ENCODE measurements around the gene BAG2. TPM values are rescaled to one million over a fixed set of nuclear protein-coding genes. Genes with fewer than 3 reads are reported as not detected.

The BAG2 gene
- total and polyA plus RNA-seq, 2 of the 4 experiments (the other 2 are of a cell fraction) = 8.1 to 10.0 TPM

GRCh38 chr6:57217270-57217669, 45.1 kb downstream of the BAG2 start:
- H2BK15ac ChIP-seq (ENCODE audit: low read depth, low read length) = no peak overlapping the region
- no peak for TF ChIP-seq MAZ (IDR thresholded peaks at IDR 0.05; ENCODE audit: borderline replicate concordance, low read depth, low read length)
- no peak for TF ChIP-seq CEBPB (IDR thresholded peaks at IDR 0.05; ENCODE audit: low read depth, low read length)
- TF ChIP-seq, protein P1, sequence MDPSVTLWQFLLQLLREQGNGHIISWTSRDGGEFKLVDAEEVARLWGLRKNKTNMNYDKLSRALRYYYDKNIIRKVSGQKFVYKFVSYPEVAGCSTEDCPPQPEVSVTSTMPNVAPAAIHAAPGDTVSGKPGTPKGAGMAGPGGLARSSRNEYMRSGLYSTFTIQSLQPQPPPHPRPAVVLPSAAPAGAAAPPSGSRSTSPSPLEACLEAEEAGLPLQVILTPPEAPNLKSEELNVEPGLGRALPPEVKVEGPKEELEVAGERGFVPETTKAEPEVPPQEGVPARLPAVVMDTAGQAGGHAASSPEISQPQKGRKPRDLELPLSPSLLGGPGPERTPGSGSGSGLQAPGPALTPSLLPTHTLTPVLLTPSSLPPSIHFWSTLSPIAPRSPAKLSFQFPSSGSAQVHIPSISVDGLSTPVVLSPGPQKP (IDR thresholded peaks at IDR 0.05; ENCODE audit: borderline replicate concordance, low read depth, low read length) = no peak
- no peak for TF ChIP-seq CHD1 (IDR thresholded peaks at IDR 0.05; ENCODE audit: low read depth, low read length)
- TF ChIP-seq RAD21 (IDR thresholded peaks at IDR 0.05; ENCODE audit: low read length) = no peak
- no peak for TF ChIP-seq USF2 (IDR thresholded peaks at IDR 0.05; ENCODE audit: low read depth, low read length)
- no peak for TF ChIP-seq NFE2L2 (IDR thresholded peaks at IDR 0.05; ENCODE audit: low read depth, low read length)
- no peak for TF ChIP-seq BHLHE40 (IDR thresholded peaks at IDR 0.05; ENCODE audit: low read depth, low read length)
- TF ChIP-seq MXI1 (IDR thresholded peaks at IDR 0.05; ENCODE audit: borderline replicate concordance, low read depth, low read length) = no peak
- TF ChIP-seq SMC3 (IDR thresholded peaks at IDR 0.05; ENCODE audit: low read depth, low read length) = no peak
- no peak for TF ChIP-seq RCOR1 (IDR thresholded peaks at IDR 0.05; ENCODE audit: insufficient replicate concordance, low read length)
- no peak for TF ChIP-seq MAFK (IDR thresholded peaks at IDR 0.05; ENCODE audit: low read depth, low read length)
- TF ChIP-seq CTCF (conservative IDR thresholded peaks at IDR 0.05; ENCODE audit: low read depth, low read length) = no peak
- no peak for TF ChIP-seq FOS (IDR thresholded peaks at IDR 0.05; ENCODE audit: low read depth, low read length)
- no peak for TF ChIP-seq POLR2A (IDR thresholded peaks at IDR 0.05; ENCODE audit: low read depth, low read length)
- no peak for TF ChIP-seq RFX5 (IDR thresholded peaks at IDR 0.05; ENCODE audit: low read depth, low read length)
- H3K9me3 ChIP-seq (ENCODE audit: control insufficient read depth, insufficient read depth, low read length) = 0 out of 2 replicates have a peak, but pooled peaks cover 1% of the 10 kb centered on the region
- peaks cover 37% of the 10 kb centered on the region for H4K20me1 ChIP-seq (ENCODE audit: insufficient read depth, low read length)
- H3K27ac ChIP-seq (ENCODE audit: insufficient read depth, low read length) = no peak overlapping the region
- H3K23ac ChIP-seq (ENCODE audit: low read depth, low read length) = no peak overlapping the region
- intact Hi-C loops (cut with micrococcal nuclease) (no loop called here), dilution Hi-C loops (cut with HindIII; ENCODE audit: low sequenced_read_pairs, unreplicated experiment) (no loop called here), in situ Hi-C loops (cut with MboI; ENCODE audit: low sequenced_read_pairs) (no loop called here)
- H2AK5ac ChIP-seq (ENCODE audit: low read depth, low read length) = no peak overlapping the region
- no peak overlapping the region for H4K5ac ChIP-seq (ENCODE audit: low read depth, low read length)
- peaks cover 3% of the 10 kb centered on the region for H3K36me3 ChIP-seq (ENCODE audit: control insufficient read depth, insufficient read depth, low read length)
- no peak overlapping the region for H4K8ac ChIP-seq (ENCODE audit: low read depth in 2 of 2, low read length in 2 of 2)
- no peaks in the 10 kb centered on the region for H3K27me3 ChIP-seq (ENCODE audit: control insufficient read depth, insufficient read depth, low read length)
- H2AFZ ChIP-seq (replicated peaks; ENCODE audit: low read length, poor library complexity) = no peak overlapping the region
- no peak overlapping the region for H3K56ac ChIP-seq (ENCODE audit: extremely low read depth, insufficient read depth, low read length)
- no peak overlapping the region for H3K9ac ChIP-seq (ENCODE audit: low read depth, low read length)
- BruUV-seq (replicated peaks) = no TSS peak
- H3K14ac ChIP-seq (replicated peaks; ENCODE audit: low read depth, low read length) = 0 out of 2 replicates have a peak overlapping the region, but pooled peaks have one; percentile 8
- H3K9me1 ChIP-seq (ENCODE audit: insufficient read depth, low read length) = peaks cover 6% of the 10 kb centered on the region; the same call in 1 of the 2 replicates
- ATAC-seq (ENCODE audit: low read depth) = no peak
- no peak overlapping the region for H2BK120ac ChIP-seq (ENCODE audit: low read depth, low read length)
- ChIA-PET POLR2A (ENCODE audit: unreplicated experiment) (no interaction called here), CTCF (interaction anchor here (0.6 kb wide), 2 partner anchors 51 to 1743 kb away, joined by 5 read pairs; no protein-coding TSS in a partner anchor)
- WGBS, 2 experiments (ENCODE audit: extremely low coverage in 2 of 2, insufficient read length in 1 of 2) = 100% methylated on average over 5 of the region's 11 CpGs; no CpG with 5 or more reads in 1 of the 2 experiments
- no peak overlapping the region for H2BK5ac ChIP-seq (ENCODE audit: low read depth, low read length, poor library complexity, severe bottlenecking)
- H3K4ac ChIP-seq (ENCODE audit: low read depth, low read length) = no peak overlapping the region
- no peak overlapping the region for H3K4me2 ChIP-seq (ENCODE audit: low read depth, low read length)
- peaks cover 0 to 62% of the 10 kb centered on the region in 2 experiments; a peak in 2 of 4 replicates for H3K79me1 ChIP-seq (ENCODE audit: low read depth in 1 of 2, low read length in 2 of 2)
- no peak overlapping the region for H4K91ac ChIP-seq (ENCODE audit: insufficient read depth, low read depth, low read length)
- H3K4me3 ChIP-seq (ENCODE audit: insufficient read depth, low read depth, low read length) = no peak overlapping the region
- H3K18ac ChIP-seq (ENCODE audit: low read depth, low read length) = no peak overlapping the region
- DNase-seq = no peak
- no peak overlapping the region for H2AK9ac ChIP-seq (replicated peaks; ENCODE audit: low read depth, low read length, poor library complexity)
- H2BK20ac ChIP-seq (ENCODE audit: low read depth, low read length) = no peak overlapping the region
- peaks cover 6% of the 10 kb centered on the region for H3K4me1 ChIP-seq (ENCODE audit: control insufficient read depth, insufficient read depth, low read length)
